NCI-H1048 (cell line): Measurements from ENCODE around the gene KIF26B.

ENCODE experiments used
- DNase-seq: peaks from one replicate; lab custom pipeline; 2025; lab: John Stamatoyannopoulos, UW

KIF26B gene

GRCh38 chr1:245571815-245572294 lies 417.1 kb downstream of the KIF26B start:
- DNase-seq, result no peak

DNA sequence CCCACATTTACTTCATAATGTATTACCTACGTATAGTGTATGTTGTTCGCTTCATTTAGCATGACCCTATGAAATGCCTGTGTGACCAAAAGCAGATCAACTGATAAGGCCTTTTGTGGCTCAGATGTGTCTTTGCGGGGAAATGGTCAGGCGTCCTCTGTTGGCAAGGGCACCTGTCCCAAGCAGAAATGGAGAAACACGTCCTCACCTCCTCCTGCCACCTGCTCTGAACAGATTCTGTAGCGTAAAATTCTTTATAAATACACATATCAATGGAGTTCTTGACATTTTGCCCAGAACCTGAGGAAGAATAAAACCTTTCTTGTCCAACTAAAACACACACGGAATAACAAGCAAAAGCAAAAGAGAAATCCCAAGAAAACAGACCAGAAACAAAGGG lies 417.9 kb downstream of the KIF26B start:
- DNase-seq, result no peak

- no peak for DNase-seq
Measured at GRCh38 chr1:245575710-245576109, 420.9 kb downstream of the KIF26B start.

- no peak for DNase-seq
Measured at GRCh38 chr1:245576323-245576722, 421.5 kb downstream of the KIF26B start.

GRCh38 chr1:245577191-245578157 lies 422.7 kb downstream of the KIF26B start:
- no peak for DNase-seq

GRCh38 chr1:245578308-245578707 lies 423.5 kb downstream of the KIF26B start:
- DNase-seq, result no peak

DNA sequence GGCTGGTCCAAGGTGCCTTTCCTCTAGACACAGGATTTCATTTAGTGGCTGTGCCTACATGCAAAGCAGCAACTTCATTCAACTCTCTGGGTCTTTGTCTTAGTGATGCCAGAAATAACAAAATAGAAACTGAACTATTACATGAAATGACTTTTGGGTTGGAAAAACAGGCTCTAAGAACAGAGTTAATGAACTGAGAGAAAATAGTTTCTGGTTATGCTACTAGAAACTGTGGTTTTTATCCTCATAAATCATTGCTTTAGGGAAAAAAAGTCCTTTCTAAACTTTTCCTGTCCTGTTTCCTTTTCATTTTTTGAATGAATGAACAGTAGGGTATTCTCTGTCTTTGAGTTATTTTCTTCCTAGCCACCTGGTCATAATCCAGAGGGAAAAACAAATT lies 424.0 kb downstream of the KIF26B start:
- DNase-seq, result no peak

- no peak for DNase-seq
Measured at GRCh38 chr1:245579881-245580280, 425.1 kb downstream of the KIF26B start.

GRCh38 chr1:245580651-245581050 lies 425.9 kb downstream of the KIF26B start:
- DNase-seq, result no peak

DNA sequence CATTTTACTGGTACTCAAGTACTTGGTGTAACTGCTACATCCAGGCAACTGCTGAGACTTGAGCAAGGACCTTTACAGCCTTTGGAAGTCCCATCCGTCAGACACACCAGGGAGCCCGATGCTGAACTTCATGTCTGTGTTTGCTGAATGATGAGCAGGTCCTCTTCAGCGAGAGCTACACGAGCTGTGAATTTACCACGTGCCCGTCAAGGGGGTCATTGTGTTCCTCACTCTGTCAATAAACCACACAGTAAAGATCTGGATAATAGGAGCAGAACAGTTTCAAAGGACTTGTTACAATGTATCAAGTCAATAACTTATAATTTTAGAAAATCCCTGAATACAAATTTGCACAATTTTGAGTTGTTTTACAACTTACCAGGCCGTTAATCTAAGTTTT lies 427.2 kb downstream of the KIF26B start:
- DNase-seq, result no peak

DNA sequence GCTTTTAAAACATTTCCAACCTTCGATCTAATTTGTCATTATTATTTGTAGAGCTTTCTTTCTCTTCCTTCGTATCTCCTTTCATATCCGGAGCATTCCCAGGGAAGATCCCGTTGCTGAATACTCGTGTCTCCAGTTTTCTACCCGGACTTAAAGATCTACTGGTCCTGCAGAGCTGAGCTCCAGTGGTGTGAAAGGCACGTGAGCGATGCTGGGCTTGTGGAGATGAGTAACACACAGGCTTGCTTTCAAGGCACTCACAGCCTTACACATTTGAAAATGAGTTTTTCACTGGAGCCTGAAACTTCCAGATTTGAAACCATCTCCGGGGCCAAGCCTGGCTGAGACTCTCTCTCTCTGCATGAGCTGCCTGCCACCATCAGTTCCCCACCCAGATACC lies 428.3 kb downstream of the KIF26B start:
- no peak for DNase-seq

- DNase-seq, result no peak
Measured at GRCh38 chr1:245583575-245584330, 429.0 kb downstream of the KIF26B start.

DNA sequence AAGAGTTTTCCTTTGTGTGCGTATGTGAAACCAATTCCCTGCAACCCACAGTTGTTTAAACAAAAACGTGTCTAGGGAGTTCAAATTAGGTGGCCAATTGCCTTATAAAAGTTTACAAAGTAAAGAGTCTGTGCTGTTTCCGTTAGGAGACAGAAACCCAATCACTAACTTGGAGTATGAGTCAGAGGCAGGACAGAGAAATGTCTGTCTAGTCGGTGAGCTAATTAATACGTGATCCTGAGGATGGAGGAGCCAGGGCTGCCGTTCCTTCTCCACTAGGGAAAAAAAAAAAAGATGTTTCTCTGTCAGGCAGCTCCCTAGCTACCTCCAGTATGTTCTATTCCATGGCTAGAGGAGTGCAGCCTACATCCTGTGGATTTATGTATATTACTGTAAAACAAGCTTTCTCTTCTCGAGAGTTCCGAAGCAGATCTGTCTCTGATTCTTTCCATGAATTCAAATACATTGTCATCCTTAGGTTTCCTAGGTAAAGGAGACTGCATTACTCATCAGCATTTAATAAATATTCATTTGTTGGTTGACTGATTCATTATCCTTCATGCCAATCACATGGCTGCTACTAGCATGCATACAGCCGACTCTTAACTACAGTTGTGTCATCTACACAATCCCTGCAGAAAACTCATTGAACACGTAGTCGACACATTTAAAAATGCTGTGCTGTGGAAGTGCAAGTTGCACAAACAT lies 430.6 kb downstream of the KIF26B start:
- DNase-seq, result no peak

GRCh38 chr1:245587435-245588115 lies 432.8 kb downstream of the KIF26B start:
- DNase-seq, result no peak

GRCh38 chr1:245588116-245588639 lies 433.4 kb downstream of the KIF26B start:
- no peak for DNase-seq

DNA sequence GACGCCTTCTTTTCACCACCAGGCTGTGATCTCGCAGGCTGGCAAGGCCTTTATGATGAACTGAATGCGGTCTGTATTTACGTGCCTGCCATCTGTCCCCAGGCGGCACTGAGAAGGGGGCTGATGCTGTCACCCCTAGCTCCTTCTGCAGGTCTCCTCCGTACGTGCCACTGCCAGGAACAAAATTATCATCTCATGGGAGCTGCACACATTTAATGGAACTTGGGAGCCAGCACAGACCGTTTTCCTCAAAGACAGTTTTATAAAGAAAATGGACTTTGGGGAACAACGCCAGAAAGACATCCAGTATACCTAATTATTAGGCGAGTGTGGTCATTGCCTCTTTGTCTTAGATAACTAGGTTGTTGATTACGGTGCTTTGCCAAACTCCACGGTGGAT lies 434.5 kb downstream of the KIF26B start:
- no peak for DNase-seq

DNA sequence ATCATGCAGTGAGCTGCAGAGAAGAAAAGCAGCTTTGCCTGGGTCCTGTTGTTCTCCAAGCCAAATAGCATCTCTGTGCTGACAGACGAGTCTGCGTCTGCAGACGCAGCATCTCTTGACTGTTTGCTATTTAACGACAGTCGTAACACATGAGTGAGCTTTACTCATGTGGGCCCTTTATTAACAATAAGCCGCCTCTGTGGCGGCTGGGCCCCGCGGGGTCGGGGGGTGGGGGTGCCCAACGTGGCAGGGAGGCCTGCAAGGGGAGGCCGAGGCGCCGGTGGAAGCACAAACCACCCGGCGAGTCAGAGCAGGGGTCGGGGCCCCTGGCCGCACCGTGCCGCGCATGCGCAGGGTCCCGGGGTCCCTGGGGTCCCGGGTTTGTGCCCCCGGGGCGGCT lies 435.1 kb downstream of the KIF26B start:
- DNase-seq, result no peak

- DNase-seq, result no peak
Measured at GRCh38 chr1:245590726-245591125, 435.9 kb downstream of the KIF26B start.

DNA sequence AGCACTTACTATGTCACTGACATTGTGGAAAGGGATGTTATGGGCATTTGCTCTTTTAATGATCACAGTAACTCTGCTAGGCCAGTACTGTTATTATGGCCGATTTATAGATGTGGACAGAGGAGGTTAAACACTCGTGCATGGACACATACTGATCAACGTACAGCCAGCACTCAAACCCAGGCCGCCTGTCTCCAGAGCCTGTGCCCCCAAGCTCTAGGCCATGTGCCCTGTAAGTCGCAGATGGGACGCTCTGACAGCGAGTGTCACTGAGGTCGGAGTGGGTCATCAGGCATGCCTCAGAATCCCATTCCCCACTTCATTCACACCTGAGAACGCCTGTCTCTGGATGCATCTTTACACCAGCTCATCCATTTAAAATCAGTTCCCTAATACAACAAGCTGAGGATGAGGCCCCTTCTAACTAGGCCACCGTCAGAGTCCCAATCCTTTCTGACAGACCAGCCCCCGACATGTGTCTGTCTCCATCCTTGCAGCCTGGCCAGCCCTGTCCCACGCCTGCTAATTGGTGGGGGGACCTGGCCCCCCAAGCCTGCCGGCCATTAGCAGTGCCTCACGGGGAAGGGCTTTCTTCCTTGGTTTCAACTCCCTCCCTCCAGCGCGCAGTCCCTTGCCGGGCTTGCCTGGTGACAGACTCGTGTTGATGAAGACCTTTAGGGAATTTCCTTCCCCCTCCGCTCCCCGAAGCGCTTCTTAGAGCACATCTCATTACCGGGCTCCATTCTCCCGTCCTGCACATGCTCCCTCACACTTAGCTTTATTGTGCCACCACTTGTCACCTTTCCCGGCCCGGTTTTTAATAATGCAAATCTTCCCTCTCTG lies 436.8 kb downstream of the KIF26B start:
- DNase-seq, result no peak

GRCh38 chr1:245592189-245592460 lies 437.3 kb downstream of the KIF26B start:
- no peak for DNase-seq
